Kidney (tissue), 14 donors: ENCODE results near the gene TRIM61. TPM values are rescaled to one million over a fixed set of nuclear protein-coding genes. Genes with fewer than 3 reads are reported as not detected.
A peak's percentile ranks its signal among the peaks of the same experiment; 100 is the strongest.
"Not testable (repeated sequence)": the region's sequence is repeated elsewhere in the genome, so short reads cannot be mapped to it uniquely, and the experiment has no call there.

Experiments used
- DNase-seq, 5 donors: peaks; one replicate each; pipeline ENCODE4 v3.0.0-alpha.2; 2013 to 2020
- FAIRE-seq: peaks from 2 replicates; lab custom pipeline; 2012; peaks lifted over from hg19 to GRCh38; lab: Jason Lieb, UNC
- H3K27ac ChIP-seq, 2 donors: one replicate each; pipeline ENCODE4 v1.7.0; 2013; ENCODE audit warnings: low read depth in 2 of 2, low read length in 2 of 2, inconsistent platforms in 1 of 2
- H3K27me3 ChIP-seq: one replicate; pipeline ENCODE4 v1.7.1; 2013; ENCODE audit warnings: low read length, inconsistent platforms; ENCODE audit not compliant: control insufficient read depth, insufficient read depth
- H3K36me3 ChIP-seq, 3 donors: one replicate each; pipeline versions ENCODE4 v1.7.0 to v1.7.1; 2013; ENCODE audit warnings: low read length in 3 of 3, control low read depth in 1 of 3, inconsistent platforms in 1 of 3; ENCODE audit not compliant: insufficient read depth in 3 of 3, control insufficient read depth in 2 of 3
- H3K4me1 ChIP-seq, 3 donors: one replicate each; pipeline versions ENCODE4 v1.7.0 to v1.7.1; 2013; ENCODE audit warnings: low read length in 3 of 3, inconsistent platforms in 1 of 3, low read depth in 1 of 3; ENCODE audit not compliant: control insufficient read depth in 2 of 3, insufficient read depth in 2 of 3
- H3K4me3 ChIP-seq, 3 donors: one replicate each; pipeline versions ENCODE4 v1.7.0 to v1.8.1; 2013; ENCODE audit warnings: low read length in 3 of 3, control low read depth in 1 of 3, inconsistent platforms in 1 of 3
- H3K9ac ChIP-seq, 3 donors: one replicate each; pipeline versions ENCODE4 v1.7.0 to v1.7.1; 2013; ENCODE audit warnings: low read length in 3 of 3, control low read depth in 1 of 3, inconsistent platforms in 1 of 3
- H3K9me3 ChIP-seq, 3 donors: one replicate each; pipeline versions ENCODE4 v1.7.0 to v1.7.1; 2013; ENCODE audit warnings: low read length in 3 of 3, control low read depth in 1 of 3, inconsistent platforms in 1 of 3; ENCODE audit not compliant: control insufficient read depth in 2 of 3, insufficient read depth in 1 of 3
- CTCF ChIP-seq: IDR thresholded peaks from 3 replicates; pipeline ENCODE4 v1.5.1; 2012; ENCODE audit warnings: mild to moderate bottlenecking, moderate library complexity, borderline replicate concordance; ENCODE audit not compliant: insufficient read depth; ENCODE audit errors: extremely low read depth
- intact Hi-C: fragments of 100-400 bp; cut with DNase I; formaldehyde crosslinking; loops from one replicate; pipeline ENCODE4 v1.11.1; 2022
- polyA plus RNA-seq: library from polyadenylated mRNA; stranded (reverse); fragments of 350-450 nt; fragmentation: Illumina TruSeq; extraction: RNeasy Lipid Tissue Mini Kit (QIAGEN cat#74804); gene quantifications from one replicate; pipeline ENCODE4 v1.2.3, GENCODE V29; 2014; ENCODE audit warnings: low read depth, low replicate concordance; ENCODE audit not compliant: insufficient read depth
- total RNA-seq: library from RNA; stranded (reverse); fragmentation: NEBNext Ultra II Directional; extraction: Animal tissue kit (Norgen Biotek cat#: 25700); gene quantifications from one replicate; pipeline ENCODE4 v1.2.1, GENCODE V29; 2021
- donor health status: control.
- donor health status: control.
- donor health status: control.
- donor health status: control.
- donor health status: control.
- donor health status: DM: yes; HTN: yes; CAD: no.
- donor health status: Normal renal cell carcinoma (clear cell type).

TRIM61 gene
- total and polyA plus RNA-seq, 2 donors from 2014 or later, result 0.30 to 0.54 TPM

- FAIRE-seq (no peak), DNase-seq (no peak)
- no peaks in the 10 kb centered on the region for H3K27me3 ChIP-seq
- H3K4me1 ChIP-seq, result peaks cover 0 to 2% (median 0%) of the 10 kb centered on the region in 3 donors
- H3K9me3 ChIP-seq, result no peaks in the 10 kb centered on the region
- no peak overlapping the region for H3K4me3 ChIP-seq
- H3K27ac ChIP-seq, result no peak overlapping the region
- intact Hi-C loops, result no loop called here
- no peaks in the 10 kb centered on the region for H3K36me3 ChIP-seq
- TF ChIP-seq CTCF, result no peak
- no peak overlapping the region for H3K9ac ChIP-seq
Measured at GRCh38 chr4:164959896-164960295, 17.6 kb downstream of the TRIM61 start.

DNA sequence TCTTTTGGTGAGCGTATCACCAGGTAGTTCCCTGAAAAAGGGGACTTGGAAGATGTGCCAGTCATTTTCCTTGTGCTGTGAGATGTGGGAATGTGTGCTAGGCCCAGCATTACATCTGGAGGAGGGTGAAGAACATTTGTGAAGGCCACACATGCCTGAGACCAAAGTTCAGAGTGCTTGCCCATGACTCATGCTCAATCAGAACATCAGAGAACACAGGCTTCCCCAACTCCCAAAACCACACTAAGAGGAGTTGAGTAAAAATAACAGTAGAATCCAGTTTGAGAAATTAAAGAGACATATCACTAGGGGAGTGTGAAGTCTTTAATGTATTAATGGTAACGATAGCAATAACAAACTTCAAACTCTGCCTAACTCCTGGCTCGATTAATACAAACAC, 18.0 kb downstream of the TRIM61 start:
- H3K4me1 ChIP-seq, H3K27ac ChIP-seq, H3K9ac ChIP-seq, H3K9me3 ChIP-seq, H3K4me3 ChIP-seq, FAIRE-seq, H3K27me3 ChIP-seq, H3K36me3 ChIP-seq, DNase-seq, intact Hi-C loops: not testable (repeated sequence)

DNA sequence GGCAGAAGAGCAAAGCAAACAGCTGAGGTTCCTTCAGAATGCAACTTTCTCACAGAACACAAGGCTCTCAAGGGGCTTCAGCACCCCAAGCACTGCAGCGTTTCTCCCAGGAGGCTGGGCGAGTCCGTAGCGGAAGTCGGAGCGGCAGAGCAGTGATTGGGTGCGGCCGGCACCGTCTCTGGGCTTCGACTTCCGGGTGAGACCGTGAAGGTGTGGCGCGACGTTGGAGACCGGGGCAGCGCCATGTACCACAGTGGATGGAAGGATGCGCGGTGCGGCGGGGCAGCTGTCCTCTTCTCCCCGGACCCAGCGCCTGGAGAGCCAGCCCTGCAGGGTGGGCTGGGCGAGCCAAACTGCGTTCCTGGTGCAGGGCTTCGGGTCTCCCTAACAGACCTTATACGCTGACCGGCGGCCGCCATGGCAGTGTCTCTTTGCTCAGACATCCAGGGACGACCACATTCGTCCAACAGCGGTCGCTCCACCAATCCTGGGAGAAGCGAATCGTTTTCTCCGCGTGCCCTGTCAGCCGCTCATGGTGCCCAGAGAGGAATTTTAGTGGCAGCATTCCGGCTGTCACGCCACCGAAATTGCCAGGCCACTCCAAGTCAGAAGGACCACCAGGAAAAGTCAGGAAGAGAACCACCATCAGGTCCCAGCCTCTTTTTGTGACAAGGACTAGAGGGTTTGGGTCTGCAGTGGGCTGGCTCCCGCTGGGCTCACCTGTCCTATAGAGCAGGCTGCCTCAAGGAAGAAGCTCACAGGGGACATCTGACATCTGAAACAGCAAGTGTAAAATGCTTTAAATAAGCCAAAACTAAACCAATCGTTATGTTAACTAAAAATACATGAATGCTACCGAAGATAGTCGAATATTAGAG, 20.5 kb downstream of the TRIM61 start:
- TF ChIP-seq CTCF, result no peak
- Histone ChIP-seq H3K4me3 (peak overlapping the region; percentile 77 to 90 (median 80)), H3K9ac (peak overlapping the region in 1 of 3 donors; percentile 61), H3K36me3 (no peaks in the 10 kb centered on the region), H3K9me3 (no peaks in the 10 kb centered on the region), H3K27ac (no peak overlapping the region), H3K4me1 (peaks cover 0 to 2% (median 0%) of the 10 kb centered on the region in 3 donors), H3K27me3 (no peaks in the 10 kb centered on the region)
- intact Hi-C loops, result no loop called here
- DNase-seq (peak; percentile 85 to 91 (median 88)), FAIRE-seq (no peak)

GRCh38 chr4:164955107-164955805, 22.2 kb downstream of the TRIM61 start:
- peaks cover 0 to 2% (median 0%) of the 10 kb centered on the region in 3 donors for H3K4me1 ChIP-seq
- no peak overlapping the region for H3K9ac ChIP-seq
- intact Hi-C loops, result no loop called here
- H3K27ac ChIP-seq, result no peak overlapping the region
- no peaks in the 10 kb centered on the region for H3K36me3 ChIP-seq
- H3K4me3 ChIP-seq, result no peak overlapping the region
- no peaks in the 10 kb centered on the region for H3K27me3 ChIP-seq
- no peak for FAIRE-seq
- no peak for TF ChIP-seq CTCF
- no peaks in the 10 kb centered on the region for H3K9me3 ChIP-seq
- DNase-seq, result no peak
